IMR-90 (cell line): ENCODE data around the gene FEM1B. TPM values are rescaled to one million over a fixed set of nuclear protein-coding genes. Genes with fewer than 3 reads are reported as not detected.

Experiments used
- ATAC-seq: fragments of 200-7000 bp; cut with Tn5 transposase; 2 replicates; pipeline ENCODE4 v1.9.1; 2020; ENCODE audit warnings: low read depth, mild to moderate bottlenecking, moderate library complexity
- BruUV-seq: library from RNA; stranded (reverse); fragments of 400-500 nt; replicated peaks from 2 replicates; lab custom pipeline; 2021; lab: Mats Ljungman, UMichigan
- CTCF ChIA-PET: fragments of 300-600 bp; formaldehyde crosslinking; extraction: SDS; loops from one replicate; lab custom pipeline; 2021; ENCODE audit warnings: antibody characterized with exemption; lab: Yijun Ruan, JAX
- POLR2A ChIA-PET: fragments of 300-600 bp; sonication (Branson Sonifier 250); formaldehyde crosslinking; loops from one replicate; lab custom pipeline; 2022; ENCODE audit warnings: antibody characterized with exemption; ENCODE audit not compliant: unreplicated experiment; lab: Charles Lee
- DNase-seq: peaks from one replicate; pipeline ENCODE4 v3.0.0; 2013
- H2AFZ ChIP-seq: replicated peaks from 2 replicates; pipeline ENCODE3; 2013; ENCODE audit warnings: low read length, mild to moderate bottlenecking; ENCODE audit not compliant: poor library complexity
- H2AK5ac ChIP-seq: 2 replicates; pipeline ENCODE4 v1.6.1; 2013; ENCODE audit warnings: low read depth, low read length, inconsistent platforms
- H2AK9ac ChIP-seq: replicated peaks from 2 replicates; pipeline ENCODE3; 2013; ENCODE audit warnings: mild to moderate bottlenecking, low read depth, low read length, moderate library complexity; ENCODE audit not compliant: poor library complexity
- H2BK120ac ChIP-seq: 2 replicates; pipeline ENCODE4 v1.6.1; 2013; ENCODE audit warnings: low read depth, low read length, inconsistent platforms
- H2BK15ac ChIP-seq: 3 replicates; pipeline ENCODE4 v1.6.1; 2013; ENCODE audit warnings: low read depth, low read length, inconsistent platforms
- H2BK20ac ChIP-seq: 2 replicates; pipeline ENCODE4 v1.6.1; 2013; ENCODE audit warnings: low read depth, mild to moderate bottlenecking, inconsistent platforms, low read length, moderate library complexity
- H2BK5ac ChIP-seq: 2 replicates; pipeline ENCODE4 v1.6.1; 2013; ENCODE audit warnings: mild to moderate bottlenecking, low read depth, low read length, inconsistent platforms; ENCODE audit not compliant: poor library complexity, severe bottlenecking
- H3K14ac ChIP-seq: replicated peaks from 2 replicates; pipeline ENCODE4 v1.6.1; 2013; ENCODE audit warnings: low read depth, low read length, inconsistent platforms
- H3K18ac ChIP-seq: 2 replicates; pipeline ENCODE4 v1.6.1; 2013; ENCODE audit warnings: low read depth, low read length, control low read depth
- H3K23ac ChIP-seq: 2 replicates; pipeline ENCODE4 v1.6.1; 2013; ENCODE audit warnings: low read depth, low read length, inconsistent platforms
- H3K27ac ChIP-seq: 2 replicates; pipeline ENCODE4 v1.5.1; 2013; ENCODE audit warnings: mild to moderate bottlenecking, control low read depth, low read length; ENCODE audit not compliant: insufficient read depth
- H3K27me3 ChIP-seq: 2 replicates; pipeline ENCODE4 v1.6.1; 2013; ENCODE audit warnings: low read length; ENCODE audit not compliant: control insufficient read depth, insufficient read depth
- H3K36me3 ChIP-seq: 2 replicates; pipeline ENCODE4 v1.6.1; 2013; ENCODE audit warnings: low read length, mixed read lengths; ENCODE audit not compliant: control insufficient read depth, insufficient read depth
- H3K4ac ChIP-seq: 2 replicates; pipeline ENCODE4 v1.6.1; 2013; ENCODE audit warnings: low read depth, low read length, inconsistent platforms
- H3K4me1 ChIP-seq: 2 replicates; pipeline ENCODE4 v1.6.1; 2013; ENCODE audit warnings: low read length, mixed read lengths; ENCODE audit not compliant: control insufficient read depth, insufficient read depth
- H3K4me2 ChIP-seq: 2 replicates; pipeline ENCODE4 v1.6.1; 2013; ENCODE audit warnings: low read depth, mild to moderate bottlenecking, control low read depth, low read length, moderate library complexity
- H3K4me3 ChIP-seq: 2 replicates; pipeline ENCODE4 v1.5.1; 2013; ENCODE audit warnings: low read depth, mild to moderate bottlenecking, control low read depth, low read length, moderate library complexity; ENCODE audit not compliant: insufficient read depth
- H3K56ac ChIP-seq: 2 replicates; pipeline ENCODE4 v1.6.1; 2013; ENCODE audit warnings: low read length, inconsistent platforms; ENCODE audit not compliant: insufficient read depth; ENCODE audit errors: extremely low read depth
- H3K79me1 ChIP-seq, 2 experiments: 2 replicates each; pipeline ENCODE4 v1.6.1; 2013; ENCODE audit warnings: low read length in 2 of 2, inconsistent platforms in 1 of 2, low read depth in 1 of 2
- H3K9ac ChIP-seq: 2 replicates; pipeline ENCODE4 v1.6.1; 2013; ENCODE audit warnings: low read depth, low read length, control low read depth
- H3K9me1 ChIP-seq: 2 replicates; pipeline ENCODE4 v1.6.1; 2013; ENCODE audit warnings: low read length, inconsistent platforms; ENCODE audit not compliant: insufficient read depth
- H3K9me3 ChIP-seq: 2 replicates; pipeline ENCODE4 v1.6.1; 2013; ENCODE audit warnings: low read length; ENCODE audit not compliant: control insufficient read depth, insufficient read depth
- H4K20me1 ChIP-seq: 2 replicates; pipeline ENCODE4 v1.6.1; 2013; ENCODE audit warnings: low read length, inconsistent platforms; ENCODE audit not compliant: insufficient read depth
- H4K5ac ChIP-seq: 2 replicates; pipeline ENCODE4 v1.6.1; 2013; ENCODE audit warnings: mild to moderate bottlenecking, low read depth, low read length, control low read depth
- H4K8ac ChIP-seq, 2 experiments: 2 replicates each; pipeline ENCODE4 v1.6.1; 2013; ENCODE audit warnings: low read depth in 2 of 2, low read length in 2 of 2, control low read depth in 1 of 2, inconsistent platforms in 1 of 2
- H4K91ac ChIP-seq: 2 replicates; pipeline ENCODE4 v1.6.1; 2013; ENCODE audit warnings: low read depth, low read length, inconsistent platforms; ENCODE audit not compliant: insufficient read depth
- BHLHE40 ChIP-seq: fragments of 150-350 bp; IDR thresholded peaks from 2 replicates; pipeline ENCODE4 v1.6.1; 2016; ENCODE audit warnings: mild to moderate bottlenecking, low read depth, low read length
- CEBPB ChIP-seq: IDR thresholded peaks from 2 replicates; pipeline ENCODE4 v1.6.1; 2012; ENCODE audit warnings: low read depth, low read length, improper control_type of control experiment
- CHD1 ChIP-seq: IDR thresholded peaks from 2 replicates; pipeline ENCODE4 v1.6.1; 2012; ENCODE audit warnings: low read depth, low read length, improper control_type of control experiment
- FOS ChIP-seq: fragments of 150-350 bp; IDR thresholded peaks from 2 replicates; pipeline ENCODE4 v1.6.1; 2016; ENCODE audit warnings: low read depth, low read length
- MAFK ChIP-seq: IDR thresholded peaks from 2 replicates; pipeline ENCODE4 v1.6.1; 2012; ENCODE audit warnings: low read depth, low read length, improper control_type of control experiment
- MAZ ChIP-seq: IDR thresholded peaks from 2 replicates; pipeline ENCODE4 v1.6.1; 2012; ENCODE audit warnings: low read depth, mild to moderate bottlenecking, low read length, improper control_type of control experiment, moderate library complexity, borderline replicate concordance
- MXI1 ChIP-seq: IDR thresholded peaks from 2 replicates; pipeline ENCODE4 v1.6.1; 2012; ENCODE audit warnings: low read depth, mild to moderate bottlenecking, low read length, moderate library complexity, borderline replicate concordance
- NFE2L2 ChIP-seq: fragments of 150-350 bp; IDR thresholded peaks from 2 replicates; pipeline ENCODE4 v1.6.1; 2016; ENCODE audit warnings: low read depth, mild to moderate bottlenecking, low read length
- POLR2A ChIP-seq: IDR thresholded peaks from 2 replicates; pipeline ENCODE4 v1.6.1; 2012; ENCODE audit warnings: mild to moderate bottlenecking, low read depth, low read length
- RAD21 ChIP-seq: IDR thresholded peaks from 2 replicates; pipeline ENCODE4 v1.6.1; 2012; ENCODE audit warnings: low read length, improper control_type of control experiment
- RCOR1 ChIP-seq: IDR thresholded peaks from 2 replicates; pipeline ENCODE4 v1.6.1; 2012; ENCODE audit warnings: mild to moderate bottlenecking, low read length, improper control_type of control experiment; ENCODE audit not compliant: insufficient replicate concordance
- RFX5 ChIP-seq: IDR thresholded peaks from 2 replicates; pipeline ENCODE4 v1.8.0; 2012; ENCODE audit warnings: low read depth, mild to moderate bottlenecking, low read length, moderate library complexity
- SMC3 ChIP-seq: fragments of 150-350 bp; IDR thresholded peaks from 2 replicates; pipeline ENCODE4 v1.6.1; 2016; ENCODE audit warnings: low read depth, mild to moderate bottlenecking, antibody characterized with exemption, low read length, moderate library complexity
- WGBS, 2 experiments: methylation state at CpG; one replicate each; pipeline versions ENCODE4 v1.1.5 to v1.1.7; 2013; ENCODE audit warnings: missing lambda C conversion rate in 2 of 2; ENCODE audit not compliant: insufficient read length in 1 of 2; ENCODE audit errors: extremely low coverage in 2 of 2; 5-methylcytosine and 5-hydroxymethylcytosine counted together
- dilution Hi-C: fragments of 300-500 bp; cut with HindIII; formaldehyde crosslinking; loops from one replicate; pipeline ENCODE4 v1.14.3; 2018; ENCODE audit warnings: low sequenced_read_pairs; ENCODE audit not compliant: unreplicated experiment
- in situ Hi-C: fragments of 300-500 bp; cut with MboI; formaldehyde crosslinking; loops from 3 replicates; pipeline ENCODE4 v1.14.3; 2019; ENCODE audit warnings: low sequenced_read_pairs, inconsistent platforms, mixed read lengths
- intact Hi-C: fragments of 100-400 bp; cut with micrococcal nuclease; formaldehyde crosslinking; loops from 2 replicates; pipeline ENCODE4 v1.10.0; 2022
- polyA plus RNA-seq, 3 experiments: library from polyadenylated mRNA; depleted of rRNA; stranded (reverse); fragments of >200 nt; gene quantifications; 2 replicates each; pipeline ENCODE4 v1.2.3, GENCODE V29; 2012; ENCODE audit warnings: low replicate concordance in 1 of 3
- total RNA-seq: library from RNA; depleted of rRNA; stranded (reverse); fragments of >200 nt; gene quantifications from 2 replicates; pipeline ENCODE4 v1.2.3, GENCODE V29; 2012
- TF ChIP-seq, protein P1 (sequence below): conservative IDR thresholded peaks from 2 replicates; pipeline ENCODE4 v1.5.1; 2012; ENCODE audit warnings: mild to moderate bottlenecking, low read depth, low read length, improper control_type of control experiment
- TF ChIP-seq, protein P2 (sequence below): fragments of 150-350 bp; IDR thresholded peaks from 2 replicates; pipeline ENCODE4 v1.6.1; 2017; ENCODE audit warnings: mild to moderate bottlenecking, antibody characterized with exemption, low read length, low read depth
- TF ChIP-seq, protein P3 (sequence below): fragments of 150-350 bp; IDR thresholded peaks from 2 replicates; pipeline ENCODE4 v1.6.1; 2016; ENCODE audit warnings: low read depth, mild to moderate bottlenecking, low read length, moderate library complexity, borderline replicate concordance

Gene FEM1B
- total and polyA plus RNA-seq, 2 of the 4 experiments (the other 2 are of a cell fraction): 16.9 to 51.4 TPM

DNA sequence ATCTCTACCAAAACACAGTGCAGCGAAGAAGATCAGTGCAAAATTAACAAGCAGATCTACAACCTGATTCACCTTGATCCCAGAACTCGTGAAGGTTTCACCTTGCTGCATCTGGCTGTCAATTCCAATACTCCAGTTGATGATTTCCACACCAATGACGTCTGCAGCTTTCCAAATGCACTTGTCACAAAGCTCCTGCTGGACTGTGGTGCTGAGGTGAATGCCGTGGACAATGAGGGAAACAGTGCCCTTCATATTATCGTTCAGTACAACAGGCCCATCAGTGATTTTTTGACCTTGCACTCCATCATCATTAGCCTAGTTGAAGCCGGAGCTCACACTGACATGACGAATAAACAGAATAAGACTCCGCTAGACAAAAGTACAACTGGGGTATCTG lies 13.2 kb downstream of the FEM1B start:
- Histone ChIP-seq H2AK5ac (no peak overlapping the region), H3K14ac (no peak overlapping the region), H3K36me3 (peaks cover 15% of the 10 kb centered on the region), H2BK120ac (no peak overlapping the region), H4K8ac (no peak overlapping the region), H3K56ac (no peak overlapping the region), H3K27ac (no peak overlapping the region), H3K4me3 (no peak overlapping the region), H3K9me3 (no peaks in the 10 kb centered on the region), H3K79me1 (peaks cover 26 to 63% of the 10 kb centered on the region in 2 experiments), H3K9ac (no peak overlapping the region), H3K4me1 (peaks cover 8% of the 10 kb centered on the region), H2AK9ac (no peak overlapping the region), H3K9me1 (peaks cover 11% of the 10 kb centered on the region), H4K91ac (no peak overlapping the region), H2AFZ (no peak overlapping the region), H3K18ac (no peak overlapping the region), H3K4me2 (no peak overlapping the region), H3K4ac (no peak overlapping the region), H4K20me1 (peaks cover 73% of the 10 kb centered on the region), H3K27me3 (no peaks in the 10 kb centered on the region), H2BK15ac (no peak overlapping the region), H3K23ac (0 out of 2 replicates have a peak overlapping the region, but pooled peaks have one; percentile 5), H2BK5ac (no peak overlapping the region), H4K5ac (no peak overlapping the region), H2BK20ac (no peak overlapping the region)
- DNase-seq (no peak), ATAC-seq (no peak)
- intact Hi-C loops (no loop called here), in situ Hi-C loops (no loop called here), dilution Hi-C loops (no loop called here)
- ChIA-PET POLR2A (no interaction called here), CTCF (no interaction called here)
- no TSS peak for BruUV-seq
- WGBS, 2 experiments: 72% methylated on average over 3 of the region's 8 CpGs; no CpG with 5 or more reads in 1 of the 2 experiments
- TF ChIP-seq CHD1: no peak
- no peak for TF ChIP-seq NFE2L2
- no peak for TF ChIP-seq RCOR1
- TF ChIP-seq, protein P1, sequence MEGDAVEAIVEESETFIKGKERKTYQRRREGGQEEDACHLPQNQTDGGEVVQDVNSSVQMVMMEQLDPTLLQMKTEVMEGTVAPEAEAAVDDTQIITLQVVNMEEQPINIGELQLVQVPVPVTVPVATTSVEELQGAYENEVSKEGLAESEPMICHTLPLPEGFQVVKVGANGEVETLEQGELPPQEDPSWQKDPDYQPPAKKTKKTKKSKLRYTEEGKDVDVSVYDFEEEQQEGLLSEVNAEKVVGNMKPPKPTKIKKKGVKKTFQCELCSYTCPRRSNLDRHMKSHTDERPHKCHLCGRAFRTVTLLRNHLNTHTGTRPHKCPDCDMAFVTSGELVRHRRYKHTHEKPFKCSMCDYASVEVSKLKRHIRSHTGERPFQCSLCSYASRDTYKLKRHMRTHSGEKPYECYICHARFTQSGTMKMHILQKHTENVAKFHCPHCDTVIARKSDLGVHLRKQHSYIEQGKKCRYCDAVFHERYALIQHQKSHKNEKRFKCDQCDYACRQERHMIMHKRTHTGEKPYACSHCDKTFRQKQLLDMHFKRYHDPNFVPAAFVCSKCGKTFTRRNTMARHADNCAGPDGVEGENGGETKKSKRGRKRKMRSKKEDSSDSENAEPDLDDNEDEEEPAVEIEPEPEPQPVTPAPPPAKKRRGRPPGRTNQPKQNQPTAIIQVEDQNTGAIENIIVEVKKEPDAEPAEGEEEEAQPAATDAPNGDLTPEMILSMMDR: no peak
- no peak for TF ChIP-seq MAFK
- TF ChIP-seq, protein P2, sequence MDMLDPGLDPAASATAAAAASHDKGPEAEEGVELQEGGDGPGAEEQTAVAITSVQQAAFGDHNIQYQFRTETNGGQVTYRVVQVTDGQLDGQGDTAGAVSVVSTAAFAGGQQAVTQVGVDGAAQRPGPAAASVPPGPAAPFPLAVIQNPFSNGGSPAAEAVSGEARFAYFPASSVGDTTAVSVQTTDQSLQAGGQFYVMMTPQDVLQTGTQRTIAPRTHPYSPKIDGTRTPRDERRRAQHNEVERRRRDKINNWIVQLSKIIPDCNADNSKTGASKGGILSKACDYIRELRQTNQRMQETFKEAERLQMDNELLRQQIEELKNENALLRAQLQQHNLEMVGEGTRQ: no peak
- TF ChIP-seq MAZ: no peak
- no peak for TF ChIP-seq FOS
- no peak for TF ChIP-seq POLR2A
- no peak for TF ChIP-seq SMC3
- TF ChIP-seq RAD21: no peak
- TF ChIP-seq, protein P3, sequence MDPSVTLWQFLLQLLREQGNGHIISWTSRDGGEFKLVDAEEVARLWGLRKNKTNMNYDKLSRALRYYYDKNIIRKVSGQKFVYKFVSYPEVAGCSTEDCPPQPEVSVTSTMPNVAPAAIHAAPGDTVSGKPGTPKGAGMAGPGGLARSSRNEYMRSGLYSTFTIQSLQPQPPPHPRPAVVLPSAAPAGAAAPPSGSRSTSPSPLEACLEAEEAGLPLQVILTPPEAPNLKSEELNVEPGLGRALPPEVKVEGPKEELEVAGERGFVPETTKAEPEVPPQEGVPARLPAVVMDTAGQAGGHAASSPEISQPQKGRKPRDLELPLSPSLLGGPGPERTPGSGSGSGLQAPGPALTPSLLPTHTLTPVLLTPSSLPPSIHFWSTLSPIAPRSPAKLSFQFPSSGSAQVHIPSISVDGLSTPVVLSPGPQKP: no peak
- TF ChIP-seq RFX5: no peak
- no peak for TF ChIP-seq CEBPB
- TF ChIP-seq BHLHE40: no peak
- TF ChIP-seq MXI1: no peak
